HL-60 (cell line): ENCODE data around the gene DNAH2.

ENCODE experiments used
- DNase-seq, 2 experiments: peaks; one replicate each; pipeline ENCODE4 v3.0.0-alpha.2; 2010 to 2020; ENCODE audit warnings: low read depth in 1 of 2, low spot score in 1 of 2
- H3K27ac ChIP-seq: fragments of 250-450 bp; sonication (Bioruptor Pico); replicated peaks from 2 replicates; pipeline ENCODE4 v1.5.1; 2020; ENCODE audit warnings: mild to moderate bottlenecking, moderate library complexity
- H3K27me3 ChIP-seq: fragments of 250-450 bp; sonication (Bioruptor Pico); 2 replicates; pipeline ENCODE4 v1.5.1; 2021; ENCODE audit warnings: mild to moderate bottlenecking, moderate library complexity; ENCODE audit not compliant: insufficient read depth, poor library complexity, severe bottlenecking
- H3K4me3 ChIP-seq: replicated peaks from 2 replicates; pipeline ENCODE4 v1.5.1; 2011; ENCODE audit warnings: mild to moderate bottlenecking, control low read depth, low read length; ENCODE audit not compliant: insufficient read depth
- GABPA ChIP-seq: IDR thresholded peaks from 2 replicates; pipeline ENCODE4 v1.6.1; 2012; ENCODE audit warnings: low read depth
- POLR2AphosphoS5 ChIP-seq: IDR thresholded peaks from 2 replicates; pipeline ENCODE4 v1.6.1; 2012; ENCODE audit warnings: low read depth
- SPI1 ChIP-seq: IDR thresholded peaks from 2 replicates; pipeline ENCODE4 v1.6.1; 2012; ENCODE audit warnings: low read depth, mild to moderate bottlenecking, borderline replicate concordance
- TF ChIP-seq, protein P1 (sequence below): IDR thresholded peaks from one replicate; pipeline ENCODE4 v1.5.1; 2011; ENCODE audit warnings: low read length, control low read depth, inconsistent platforms; ENCODE audit not compliant: insufficient read depth
- TF ChIP-seq, protein P2 (sequence below): IDR thresholded peaks from 2 replicates; pipeline ENCODE4 v1.6.1; 2012; ENCODE audit warnings: low read depth; ENCODE audit not compliant: insufficient replicate concordance

DNAH2 gene

DNA sequence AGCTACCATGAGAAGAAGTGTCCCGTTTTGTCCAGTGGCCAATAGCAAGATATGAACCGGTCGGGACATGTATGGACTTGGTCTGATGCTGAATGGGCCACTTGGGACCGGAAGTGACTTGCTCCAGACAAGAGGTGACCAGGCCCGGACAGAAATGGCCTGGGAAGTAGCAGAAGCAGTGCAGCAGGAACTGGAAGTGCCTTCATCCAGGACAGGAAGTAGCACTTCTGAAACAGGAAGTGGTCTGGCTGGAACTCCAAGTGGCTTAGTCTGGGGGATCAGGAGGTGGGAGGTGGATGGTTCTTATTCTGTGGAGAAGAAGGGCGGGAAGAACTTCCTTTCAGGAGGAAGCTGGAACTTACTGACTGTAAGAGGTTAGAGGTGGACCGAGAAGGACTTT lies 7.2 kb upstream of the DNAH2 start:
- TF ChIP-seq, protein P1, sequence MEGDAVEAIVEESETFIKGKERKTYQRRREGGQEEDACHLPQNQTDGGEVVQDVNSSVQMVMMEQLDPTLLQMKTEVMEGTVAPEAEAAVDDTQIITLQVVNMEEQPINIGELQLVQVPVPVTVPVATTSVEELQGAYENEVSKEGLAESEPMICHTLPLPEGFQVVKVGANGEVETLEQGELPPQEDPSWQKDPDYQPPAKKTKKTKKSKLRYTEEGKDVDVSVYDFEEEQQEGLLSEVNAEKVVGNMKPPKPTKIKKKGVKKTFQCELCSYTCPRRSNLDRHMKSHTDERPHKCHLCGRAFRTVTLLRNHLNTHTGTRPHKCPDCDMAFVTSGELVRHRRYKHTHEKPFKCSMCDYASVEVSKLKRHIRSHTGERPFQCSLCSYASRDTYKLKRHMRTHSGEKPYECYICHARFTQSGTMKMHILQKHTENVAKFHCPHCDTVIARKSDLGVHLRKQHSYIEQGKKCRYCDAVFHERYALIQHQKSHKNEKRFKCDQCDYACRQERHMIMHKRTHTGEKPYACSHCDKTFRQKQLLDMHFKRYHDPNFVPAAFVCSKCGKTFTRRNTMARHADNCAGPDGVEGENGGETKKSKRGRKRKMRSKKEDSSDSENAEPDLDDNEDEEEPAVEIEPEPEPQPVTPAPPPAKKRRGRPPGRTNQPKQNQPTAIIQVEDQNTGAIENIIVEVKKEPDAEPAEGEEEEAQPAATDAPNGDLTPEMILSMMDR: no peak
- TF ChIP-seq POLR2AphosphoS5 (no peak), GABPA (peak; percentile 21; the same call in 1 of the 2 replicates), SPI1 (peak; percentile 67)
- TF ChIP-seq, protein P2, sequence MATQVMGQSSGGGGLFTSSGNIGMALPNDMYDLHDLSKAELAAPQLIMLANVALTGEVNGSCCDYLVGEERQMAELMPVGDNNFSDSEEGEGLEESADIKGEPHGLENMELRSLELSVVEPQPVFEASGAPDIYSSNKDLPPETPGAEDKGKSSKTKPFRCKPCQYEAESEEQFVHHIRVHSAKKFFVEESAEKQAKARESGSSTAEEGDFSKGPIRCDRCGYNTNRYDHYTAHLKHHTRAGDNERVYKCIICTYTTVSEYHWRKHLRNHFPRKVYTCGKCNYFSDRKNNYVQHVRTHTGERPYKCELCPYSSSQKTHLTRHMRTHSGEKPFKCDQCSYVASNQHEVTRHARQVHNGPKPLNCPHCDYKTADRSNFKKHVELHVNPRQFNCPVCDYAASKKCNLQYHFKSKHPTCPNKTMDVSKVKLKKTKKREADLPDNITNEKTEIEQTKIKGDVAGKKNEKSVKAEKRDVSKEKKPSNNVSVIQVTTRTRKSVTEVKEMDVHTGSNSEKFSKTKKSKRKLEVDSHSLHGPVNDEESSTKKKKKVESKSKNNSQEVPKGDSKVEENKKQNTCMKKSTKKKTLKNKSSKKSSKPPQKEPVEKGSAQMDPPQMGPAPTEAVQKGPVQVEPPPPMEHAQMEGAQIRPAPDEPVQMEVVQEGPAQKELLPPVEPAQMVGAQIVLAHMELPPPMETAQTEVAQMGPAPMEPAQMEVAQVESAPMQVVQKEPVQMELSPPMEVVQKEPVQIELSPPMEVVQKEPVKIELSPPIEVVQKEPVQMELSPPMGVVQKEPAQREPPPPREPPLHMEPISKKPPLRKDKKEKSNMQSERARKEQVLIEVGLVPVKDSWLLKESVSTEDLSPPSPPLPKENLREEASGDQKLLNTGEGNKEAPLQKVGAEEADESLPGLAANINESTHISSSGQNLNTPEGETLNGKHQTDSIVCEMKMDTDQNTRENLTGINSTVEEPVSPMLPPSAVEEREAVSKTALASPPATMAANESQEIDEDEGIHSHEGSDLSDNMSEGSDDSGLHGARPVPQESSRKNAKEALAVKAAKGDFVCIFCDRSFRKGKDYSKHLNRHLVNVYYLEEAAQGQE: no peak
- H3K4me3 ChIP-seq: no peak overlapping the region
- H3K27me3 ChIP-seq: peaks cover 3% of the 10 kb centered on the region
- peak in 1 of 2 experiments; percentile 25 for DNase-seq
- no peak overlapping the region for H3K27ac ChIP-seq

DNA sequence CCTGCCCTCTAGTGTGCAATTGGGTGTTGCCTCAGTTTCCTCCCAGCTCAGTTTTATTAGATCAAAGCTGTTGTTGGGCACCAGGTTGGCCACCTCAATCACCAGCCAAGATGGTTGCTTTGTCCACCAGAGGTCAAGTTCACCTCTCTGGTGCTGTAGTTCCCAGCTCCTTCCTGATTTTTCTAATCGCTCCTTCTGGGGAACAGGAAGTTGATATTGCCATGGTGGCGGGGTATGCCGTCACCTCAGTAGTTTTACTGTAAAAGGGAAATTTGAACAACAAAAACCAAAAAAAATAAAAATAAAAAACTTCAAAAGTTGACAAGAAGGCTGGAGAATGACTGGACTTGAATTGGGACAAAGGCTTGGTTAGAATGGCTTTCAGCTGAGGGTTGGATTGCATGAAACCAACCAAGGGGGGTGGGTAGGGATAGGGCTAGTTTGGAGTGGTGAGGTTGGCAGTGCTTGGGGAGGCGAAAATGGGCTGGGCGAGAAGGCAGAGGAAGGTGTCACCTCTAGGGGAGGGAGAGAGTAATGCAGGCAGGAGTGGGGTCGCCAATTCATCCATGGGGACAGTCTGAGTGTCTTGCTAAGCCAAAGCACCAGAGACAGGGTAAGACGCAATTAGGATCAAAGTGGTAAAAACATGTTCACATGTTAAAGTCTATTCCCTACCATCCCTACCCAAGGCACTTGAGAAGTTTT lies 6.3 kb upstream of the DNAH2 start:
- TF ChIP-seq POLR2AphosphoS5 (no peak), SPI1 (no peak), GABPA (no peak)
- TF ChIP-seq, protein P2: no peak
- TF ChIP-seq, protein P1: no peak
- no peak overlapping the region for H3K4me3 ChIP-seq
- no peak overlapping the region for H3K27ac ChIP-seq
- DNase-seq: no peak
- H3K27me3 ChIP-seq: peaks cover 3% of the 10 kb centered on the region

DNA sequence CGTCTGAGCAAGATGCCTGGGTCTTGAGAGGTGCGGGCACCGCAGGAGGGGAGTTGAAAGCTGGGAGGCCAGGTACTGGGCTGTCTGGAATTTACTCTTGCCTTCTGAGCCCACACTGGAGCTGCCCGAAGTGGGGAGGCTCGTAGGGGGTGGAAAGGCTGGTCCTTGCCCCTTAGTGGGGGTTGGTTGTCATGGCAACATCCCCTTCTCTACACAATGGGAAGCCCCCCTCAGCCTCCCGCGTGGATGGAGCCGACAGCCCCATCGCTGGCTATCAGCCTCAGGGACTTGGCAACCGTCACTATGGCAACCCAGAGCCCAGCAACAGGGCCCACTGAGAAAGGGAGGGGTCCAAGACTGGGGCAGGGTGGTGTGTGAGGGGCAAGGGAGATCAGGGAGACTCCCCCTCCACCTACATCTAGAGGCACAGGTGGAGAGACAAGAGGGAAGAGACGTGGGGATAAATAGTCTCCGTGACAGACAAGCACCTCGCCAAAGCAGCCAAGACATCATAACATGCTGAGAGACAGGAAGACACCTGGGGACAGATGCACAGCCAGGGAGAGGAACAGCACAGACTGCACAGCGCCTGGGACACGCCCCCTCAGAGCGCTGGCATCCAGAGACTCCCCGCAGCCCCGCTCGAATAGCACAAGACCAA lies 5.3 kb upstream of the DNAH2 start:
- Histone ChIP-seq H3K27ac (no peak overlapping the region), H3K4me3 (no peak overlapping the region), H3K27me3 (no peaks in the 10 kb centered on the region)
- no peak for TF ChIP-seq GABPA
- TF ChIP-seq, protein P2: no peak
- TF ChIP-seq SPI1: no peak
- no peak for TF ChIP-seq POLR2AphosphoS5
- TF ChIP-seq, protein P1: no peak
- DNase-seq: no peak
